Nucleus accumbens (tissue), 56 donors: ENCODE data around the gene LINGO4.
A peak's percentile ranks its signal among the peaks of the same experiment; 100 is the strongest.

Source experiments
- DNase-seq, 56 donors: peaks; one replicate each; lab custom pipeline; 2025; lab: John Stamatoyannopoulos, UW

Gene LINGO4, protein sequence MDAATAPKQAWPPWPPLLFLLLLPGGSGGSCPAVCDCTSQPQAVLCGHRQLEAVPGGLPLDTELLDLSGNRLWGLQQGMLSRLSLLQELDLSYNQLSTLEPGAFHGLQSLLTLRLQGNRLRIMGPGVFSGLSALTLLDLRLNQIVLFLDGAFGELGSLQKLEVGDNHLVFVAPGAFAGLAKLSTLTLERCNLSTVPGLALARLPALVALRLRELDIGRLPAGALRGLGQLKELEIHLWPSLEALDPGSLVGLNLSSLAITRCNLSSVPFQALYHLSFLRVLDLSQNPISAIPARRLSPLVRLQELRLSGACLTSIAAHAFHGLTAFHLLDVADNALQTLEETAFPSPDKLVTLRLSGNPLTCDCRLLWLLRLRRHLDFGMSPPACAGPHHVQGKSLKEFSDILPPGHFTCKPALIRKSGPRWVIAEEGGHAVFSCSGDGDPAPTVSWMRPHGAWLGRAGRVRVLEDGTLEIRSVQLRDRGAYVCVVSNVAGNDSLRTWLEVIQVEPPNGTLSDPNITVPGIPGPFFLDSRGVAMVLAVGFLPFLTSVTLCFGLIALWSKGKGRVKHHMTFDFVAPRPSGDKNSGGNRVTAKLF

DNA sequence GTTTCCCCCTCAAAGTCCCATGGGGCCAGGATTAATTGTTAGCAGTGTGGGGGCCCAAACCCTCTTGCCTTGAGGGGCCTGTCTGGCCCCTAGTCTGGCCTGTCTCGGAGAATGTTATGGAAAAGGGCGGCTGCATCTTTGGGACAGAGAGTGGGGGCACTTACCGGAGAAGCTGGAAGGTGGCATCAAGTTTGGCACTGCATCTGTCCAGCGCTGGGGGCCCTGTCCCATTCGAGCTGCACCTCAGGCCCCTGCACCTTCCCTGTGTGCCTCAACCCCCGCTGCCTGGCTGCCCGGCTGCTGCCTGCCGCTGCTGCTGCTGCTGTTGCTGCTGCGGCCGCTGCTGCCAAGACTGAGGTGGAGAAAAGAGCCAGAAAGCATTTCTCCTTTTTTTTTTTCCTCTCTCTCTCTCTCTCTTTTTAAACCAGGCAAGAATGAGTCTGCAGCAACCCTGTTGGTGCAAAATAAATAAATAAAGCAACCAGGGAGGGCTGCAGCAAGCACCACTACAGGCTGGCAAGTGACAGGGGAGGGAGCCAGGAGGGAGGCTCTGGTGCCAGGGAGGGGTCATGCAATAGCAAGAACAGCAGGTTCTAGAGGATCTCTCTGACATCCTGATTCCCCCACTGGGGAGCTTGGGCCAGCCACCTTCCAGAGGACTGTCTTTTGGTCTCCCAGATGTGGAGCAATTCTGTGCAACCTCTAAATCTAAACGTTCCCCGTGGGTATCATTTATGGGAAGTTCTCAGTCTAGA is at the start of gene LINGO4:
LINGO4 (minus strand) TSS at position 354 of the 755 bp plus-strand sequence. CDS start 2,715 bp downstream, outside the sequence.
- no peak for DNase-seq

DNA sequence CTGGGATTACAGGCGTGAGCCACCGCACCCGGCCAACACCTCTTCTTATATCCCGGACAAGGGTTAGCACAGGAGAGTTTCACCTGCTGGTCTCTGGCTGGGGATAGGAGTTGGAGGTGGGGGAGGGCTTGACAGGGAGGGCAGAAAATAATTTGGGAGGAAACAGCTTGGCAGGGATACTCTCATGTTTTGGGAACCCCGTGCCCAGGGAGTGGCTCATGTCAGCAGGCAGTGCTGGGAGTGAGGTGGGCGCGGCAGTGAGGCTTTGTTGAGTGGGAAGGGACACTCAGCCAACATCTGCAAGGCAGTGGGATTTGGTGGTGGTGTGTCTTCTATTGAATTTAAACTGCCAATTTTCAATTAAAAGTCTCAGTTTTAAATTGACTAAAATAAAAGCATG is 49.4 kb upstream of the LINGO4 start:
- DNase-seq, result no peak

DNA sequence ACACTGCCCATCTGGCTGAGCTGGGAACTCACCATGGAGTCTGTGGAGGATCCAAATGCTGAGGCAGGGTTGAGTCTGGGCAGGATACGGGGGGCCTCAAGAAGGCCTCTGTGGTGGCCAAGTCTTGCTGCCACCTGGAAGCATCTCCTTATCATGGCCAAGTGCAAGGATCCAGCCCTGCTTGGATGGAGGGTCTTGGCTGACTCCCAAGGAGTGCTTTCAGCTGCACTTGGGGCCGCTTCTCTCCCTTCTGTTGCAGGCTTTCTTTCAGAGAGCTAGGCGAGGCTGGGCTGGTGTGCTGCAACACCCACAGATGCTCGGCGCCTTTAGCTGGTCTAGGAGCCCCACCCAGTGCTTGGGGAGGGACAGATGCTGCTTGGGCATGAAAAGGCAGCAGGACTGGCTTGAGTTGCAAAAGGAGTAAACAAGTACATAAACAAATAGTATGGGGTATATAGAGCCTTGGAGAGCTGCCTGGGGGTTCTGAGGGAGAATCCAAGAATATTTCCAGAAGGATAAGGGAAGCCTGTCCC is 48.3 kb upstream of the LINGO4 start, which contains the start of gene THEM5:
THEM5 (minus strand) TSS at position 302 of the 533 bp plus-strand sequence; CDS start at position 155, 147 bp downstream.
- no peak for DNase-seq

DNA sequence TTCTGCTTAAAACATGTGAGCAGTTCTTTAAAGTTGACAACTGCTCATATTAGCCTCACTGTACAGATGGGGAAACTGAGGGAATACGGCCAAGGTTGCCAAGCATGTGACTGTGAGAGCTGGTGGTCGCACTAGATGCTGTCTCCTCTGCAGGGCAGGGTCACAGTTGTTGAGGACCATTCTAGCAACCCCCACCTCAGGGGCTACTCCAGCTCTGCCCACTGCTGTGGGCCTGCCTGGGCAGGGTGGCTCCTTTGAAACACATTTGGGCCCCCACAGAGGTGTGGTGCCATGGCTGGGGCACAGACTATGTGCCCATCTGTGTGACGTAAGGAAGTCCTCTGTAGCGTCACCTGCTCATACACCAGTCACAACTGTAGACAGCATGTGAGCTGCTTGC is 47.5 kb upstream of the LINGO4 start:
- DNase-seq, result no peak

DNA sequence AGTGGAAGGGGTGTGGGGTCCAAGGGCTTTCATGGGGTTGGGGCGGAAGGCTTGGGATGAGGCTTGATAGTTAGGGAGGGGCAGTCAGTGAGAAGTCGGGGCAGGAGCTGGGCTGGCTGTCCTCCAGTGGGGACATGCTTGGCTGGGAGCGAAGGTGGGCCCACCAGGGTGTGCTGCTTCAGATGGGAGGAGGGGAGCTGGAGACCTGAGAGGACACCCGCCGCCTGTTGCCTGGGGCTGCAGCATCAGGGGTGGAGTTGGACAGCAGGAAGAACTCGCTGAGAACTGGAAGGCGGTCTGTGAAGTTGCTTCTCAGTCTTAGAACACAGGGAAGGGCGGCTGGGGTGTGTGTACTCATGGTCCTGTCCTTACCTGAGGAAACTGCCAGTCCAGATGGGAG is 46.7 kb upstream of the LINGO4 start:
- no peak for DNase-seq

DNA sequence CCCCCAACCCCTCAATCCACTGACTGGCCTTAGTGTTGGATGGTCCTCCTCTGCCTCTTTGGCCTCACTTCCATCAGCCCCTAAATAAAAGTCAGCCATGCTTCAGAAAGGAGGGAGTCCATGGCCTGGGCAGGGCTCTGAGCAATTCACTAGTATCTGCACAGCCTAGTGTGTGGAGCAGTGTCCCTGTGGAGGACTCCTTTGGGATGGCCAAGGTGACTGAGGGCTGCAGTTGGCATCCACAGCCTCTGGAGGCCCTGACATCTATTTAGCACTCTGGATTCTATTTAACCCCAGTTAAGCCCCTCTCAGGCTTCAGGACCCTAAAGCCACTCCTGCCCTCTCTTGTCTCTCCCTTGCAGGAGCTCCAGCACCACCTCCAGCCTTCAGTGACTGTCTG is 44.7 kb upstream of the LINGO4 start:
- DNase-seq, result no peak

DNA sequence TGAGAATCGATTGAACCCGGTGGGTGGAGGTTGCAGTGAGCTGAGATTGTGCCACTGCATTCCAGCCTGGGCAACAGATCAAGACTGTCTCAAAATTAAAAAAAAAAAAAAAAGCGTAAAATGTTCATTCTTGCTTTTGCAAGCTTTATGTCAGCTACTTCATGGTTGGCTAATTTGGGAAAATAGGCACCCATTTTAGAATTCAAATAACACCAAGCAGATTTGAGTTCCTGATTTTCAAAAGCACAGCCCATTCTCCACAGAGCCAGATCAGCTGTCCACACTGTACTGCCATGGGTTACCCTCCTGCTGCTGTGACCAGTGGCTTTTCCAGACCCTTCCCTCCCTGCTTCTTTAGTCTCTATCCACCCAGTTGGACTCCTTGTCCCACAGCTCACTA is 43.9 kb upstream of the LINGO4 start:
- DNase-seq, result no peak

DNA sequence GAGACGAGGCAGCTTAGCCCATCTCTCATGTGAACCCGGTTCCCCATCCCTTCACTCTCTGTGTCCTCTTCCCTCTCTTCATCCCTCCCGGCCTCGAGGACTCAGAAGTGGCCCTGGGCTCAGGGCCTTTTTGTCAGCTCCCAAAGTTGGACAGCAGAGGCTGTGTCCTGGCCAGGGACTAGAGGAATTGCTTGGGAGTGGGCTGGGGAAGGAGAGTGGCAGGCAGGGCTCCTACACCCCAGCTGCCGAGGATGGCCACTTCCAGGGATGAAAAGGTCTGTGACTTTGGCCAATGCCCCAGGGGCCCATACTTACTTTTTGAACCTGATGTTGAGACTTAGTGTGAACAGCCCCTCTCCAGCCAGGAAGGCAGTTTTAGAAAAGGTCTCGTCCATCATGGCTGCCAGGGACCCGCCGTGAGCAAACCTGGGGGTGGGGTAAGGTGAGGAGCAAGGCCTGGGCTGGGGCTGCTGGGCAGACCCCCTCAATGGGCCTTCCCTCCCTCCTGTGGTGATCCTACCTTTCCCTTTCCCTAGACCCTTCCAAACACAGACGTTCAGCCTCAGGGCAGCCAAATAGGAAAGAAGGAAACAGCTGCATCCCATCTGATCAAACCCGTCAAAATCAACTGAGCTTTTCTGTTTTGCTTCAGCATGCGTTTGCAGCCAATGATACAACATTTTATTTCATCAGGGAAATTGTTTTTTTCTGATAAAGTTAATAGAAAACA is 42.8 kb upstream of the LINGO4 start:
- DNase-seq, result no peak

DNA sequence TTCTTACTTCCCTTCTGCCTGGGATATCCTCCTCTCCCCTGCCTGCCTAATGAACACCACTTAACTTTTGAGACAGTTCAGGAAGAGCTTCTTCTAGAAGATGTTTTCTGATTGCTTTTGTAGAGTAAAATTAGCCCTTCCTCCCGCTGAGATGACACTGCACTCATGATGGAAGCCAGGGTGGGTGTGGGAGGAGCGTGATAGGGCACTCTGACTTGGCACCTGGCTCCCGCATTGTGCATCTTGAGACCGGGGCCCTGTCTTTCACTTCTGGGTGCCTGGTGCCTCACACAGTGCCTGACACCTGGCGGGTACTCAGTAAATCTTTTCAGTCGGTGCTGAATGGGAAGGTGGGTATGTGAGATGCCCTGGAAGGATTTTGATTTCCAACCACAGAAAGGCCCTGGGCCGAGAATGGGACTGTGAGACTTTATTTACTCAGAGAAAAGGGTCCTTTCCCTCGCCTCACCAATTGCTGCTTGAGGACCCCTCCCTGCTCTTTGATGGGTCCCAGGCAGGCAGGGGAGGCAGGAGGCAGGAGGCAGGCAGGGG is 41.5 kb upstream of the LINGO4 start:
- DNase-seq, result no peak

DNA sequence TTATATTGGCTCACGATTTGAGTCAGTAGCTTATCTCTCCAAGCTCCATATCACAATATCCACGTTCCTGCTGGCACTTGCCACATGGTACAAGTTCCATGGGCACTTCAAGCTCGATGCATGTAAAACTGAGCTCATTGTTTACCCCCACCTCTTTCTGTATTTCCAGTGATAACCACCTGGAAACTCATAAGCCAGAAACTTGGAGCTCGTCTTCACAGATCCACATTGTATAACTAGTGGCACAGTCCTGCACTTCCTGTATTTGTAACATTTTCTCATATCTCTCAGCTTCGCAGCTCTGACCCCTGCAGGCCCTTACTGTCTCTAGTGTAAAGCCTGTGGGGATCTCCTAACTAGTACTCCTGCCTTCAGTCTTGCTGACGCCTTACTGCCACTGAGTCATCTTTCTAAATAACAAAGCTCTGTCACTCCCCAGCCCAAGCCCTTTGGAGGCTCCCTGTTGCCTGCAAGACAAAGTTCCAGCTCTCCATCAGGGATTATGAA is 40.9 kb upstream of the LINGO4 start:
- no peak for DNase-seq

DNA sequence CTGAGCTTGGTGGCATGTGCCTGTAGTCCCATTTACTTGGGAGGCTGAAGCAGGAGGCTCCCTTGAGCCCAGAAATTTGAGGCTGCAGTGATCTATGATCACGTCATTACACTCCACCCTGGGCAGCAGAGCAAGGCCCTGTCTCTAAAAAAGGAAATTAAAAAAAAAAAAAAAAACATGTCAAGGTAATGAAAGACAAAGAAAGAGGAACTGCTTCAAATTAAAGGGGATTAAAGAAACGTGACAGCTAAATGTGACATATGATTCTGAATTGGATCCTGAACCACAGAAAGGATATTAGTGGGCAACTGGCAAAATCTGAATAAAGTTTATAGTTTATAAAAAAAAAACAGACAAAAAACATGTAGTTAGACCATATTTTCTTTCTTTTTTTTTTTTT is 38.2 kb upstream of the LINGO4 start:
- no peak for DNase-seq

DNA sequence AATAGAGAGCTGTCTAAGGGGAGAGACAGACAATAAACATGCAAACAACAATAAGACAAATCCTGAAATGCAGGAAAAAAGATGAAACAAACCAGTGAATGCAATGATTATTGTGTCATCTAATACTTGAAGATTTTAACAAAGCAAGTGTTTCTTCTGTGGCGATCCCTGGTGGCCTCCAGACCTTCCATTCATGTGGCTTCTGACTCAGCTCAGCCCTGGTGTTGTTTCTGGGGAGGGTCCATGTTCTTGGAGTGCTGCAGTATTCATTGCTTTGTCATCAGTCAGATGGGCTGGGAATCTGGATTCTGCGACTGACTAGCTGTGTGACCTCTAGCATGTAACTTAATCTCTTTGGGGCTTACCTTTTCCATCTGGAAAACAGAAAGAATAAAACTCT is 35.9 kb upstream of the LINGO4 start:
- peak in 8 of 56 donors; percentile 4 to 60 (median 11) for DNase-seq

DNA sequence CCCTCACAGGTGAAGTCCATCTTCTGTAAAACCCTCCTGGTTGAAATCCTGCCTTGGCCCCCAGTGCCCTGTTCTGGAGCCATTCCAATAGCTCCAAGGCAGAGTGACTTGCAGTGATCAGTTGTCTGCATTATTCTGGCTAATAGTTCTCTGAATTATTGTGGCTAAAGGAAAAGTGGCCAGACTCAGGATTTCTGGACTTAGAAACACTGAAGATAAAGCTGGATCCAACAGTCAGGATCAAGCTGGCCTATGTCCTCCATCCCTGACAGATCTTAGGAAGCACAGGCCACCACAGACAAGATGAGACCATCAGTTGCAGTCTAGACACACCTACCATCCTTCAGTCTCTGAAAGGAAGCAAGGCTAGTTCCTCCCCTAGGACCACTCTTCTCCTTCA is 35.2 kb upstream of the LINGO4 start:
- no peak for DNase-seq

DNA sequence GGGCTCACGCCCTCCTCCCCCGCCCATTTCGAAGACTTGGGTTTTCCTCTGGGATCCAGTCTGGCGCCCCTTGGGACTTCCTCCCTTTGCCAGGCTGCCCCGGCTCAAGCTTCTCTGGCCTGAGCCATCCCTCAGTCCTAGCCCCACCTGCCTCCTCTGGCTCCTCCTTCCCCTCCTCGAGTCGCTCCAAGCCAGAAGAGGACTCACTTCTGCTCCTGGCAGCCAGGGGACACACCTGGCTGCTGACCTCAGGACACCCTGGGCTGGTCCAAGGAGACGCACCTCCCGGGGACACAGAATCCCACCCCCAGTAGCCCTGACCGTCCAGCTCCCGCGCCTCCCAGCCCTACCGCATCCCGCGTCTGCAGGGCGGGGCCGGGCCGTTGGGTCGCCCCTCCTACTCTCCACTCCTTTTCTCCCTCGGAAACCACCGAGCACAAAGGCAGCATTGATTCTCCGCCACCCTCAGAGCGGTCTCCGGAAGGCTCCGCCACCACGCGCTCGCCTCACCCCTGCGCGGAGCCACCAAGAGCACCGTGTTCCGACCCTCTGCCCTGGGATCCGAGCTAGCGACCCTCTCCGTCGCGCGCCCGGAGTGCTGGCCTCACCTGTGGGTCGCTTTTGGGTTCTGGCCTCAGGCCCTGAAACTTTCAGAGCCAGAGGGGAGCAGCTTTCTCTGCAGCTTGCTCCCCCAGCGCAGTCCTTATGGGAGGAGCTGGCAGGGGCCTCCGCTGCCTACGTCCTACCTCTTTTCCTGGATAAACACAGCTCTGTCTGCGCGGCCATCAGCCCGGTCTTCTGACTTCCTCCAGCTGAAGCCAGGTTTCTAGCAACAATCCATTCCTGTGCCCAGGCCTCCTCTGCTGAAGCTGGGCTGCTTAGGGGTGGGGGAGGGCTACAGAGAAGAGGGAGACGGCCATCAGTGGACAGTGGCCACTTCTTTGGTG is 34.5 kb upstream of the LINGO4 start, which contains the start of gene C2CD4D:
C2CD4D (minus strand) TSS at position 364 of the 947 bp plus-strand sequence. CDS start 831 bp downstream, outside the sequence.
- peak in 53 of 56 donors; percentile 14 to 91 (median 79) for DNase-seq

DNA sequence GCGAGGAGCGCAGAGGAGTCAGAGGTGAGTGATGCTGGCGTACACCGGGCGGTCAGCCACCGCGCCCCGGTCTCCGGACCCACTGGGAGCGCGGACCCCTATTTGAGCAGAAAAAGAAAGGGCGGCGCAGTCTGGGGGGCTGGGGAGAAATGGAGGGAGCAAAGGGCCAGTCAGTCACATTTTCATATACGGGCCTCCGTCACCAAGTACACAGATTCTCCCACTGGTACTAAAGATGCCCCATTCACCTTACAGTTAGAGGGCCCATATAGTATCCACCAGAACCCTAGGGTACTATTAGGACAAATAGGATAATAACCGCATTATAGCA is 33.8 kb upstream of the LINGO4 start:
- peak in 4 of 56 donors; percentile 8 to 40 (median 26) for DNase-seq

DNA sequence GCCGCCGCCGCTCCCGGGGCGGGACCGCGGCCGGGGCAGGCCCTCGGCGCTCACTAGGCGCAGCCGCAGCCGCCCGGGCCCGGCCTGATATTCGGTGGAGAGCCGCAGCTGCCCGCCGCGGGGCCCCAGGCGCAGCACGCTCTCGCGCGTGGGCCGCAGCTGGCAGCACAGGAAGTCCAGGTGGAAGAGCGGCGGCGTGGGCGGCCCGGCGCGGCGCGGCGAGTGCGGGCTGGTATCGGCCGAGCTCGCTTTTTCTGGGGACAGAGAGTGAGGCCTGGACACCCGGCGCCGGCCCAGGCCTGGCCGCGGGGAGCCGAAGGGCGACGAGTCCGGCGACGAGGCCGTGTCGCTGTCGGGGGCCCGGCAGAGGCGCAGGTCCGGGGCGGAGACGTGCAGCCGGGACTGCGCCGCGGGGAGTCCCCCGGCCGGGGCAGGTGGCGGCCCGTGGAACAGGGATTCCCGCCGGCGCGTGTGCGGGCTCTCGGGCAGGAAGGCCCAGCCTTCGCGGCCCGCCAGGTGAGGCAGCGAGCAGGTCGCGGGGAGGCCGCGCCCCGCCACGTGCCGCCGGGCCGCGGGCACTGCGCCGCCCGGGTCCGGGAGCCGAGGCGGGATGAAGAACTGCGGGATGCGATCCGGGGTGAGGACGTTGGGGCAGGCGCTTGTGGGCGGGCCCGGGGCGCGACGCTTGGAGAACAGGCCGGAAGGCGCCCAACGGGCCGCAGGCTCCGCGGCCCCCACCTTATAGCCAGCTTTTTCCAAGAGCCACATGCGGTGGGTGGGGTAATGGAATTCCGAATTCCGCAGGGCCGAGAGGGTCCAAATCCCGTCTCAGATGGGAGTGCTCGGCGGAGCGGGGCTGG is 33.2 kb upstream of the LINGO4 start:
- DNase-seq, result peak in 1 of 56 donors; percentile 46

DNA sequence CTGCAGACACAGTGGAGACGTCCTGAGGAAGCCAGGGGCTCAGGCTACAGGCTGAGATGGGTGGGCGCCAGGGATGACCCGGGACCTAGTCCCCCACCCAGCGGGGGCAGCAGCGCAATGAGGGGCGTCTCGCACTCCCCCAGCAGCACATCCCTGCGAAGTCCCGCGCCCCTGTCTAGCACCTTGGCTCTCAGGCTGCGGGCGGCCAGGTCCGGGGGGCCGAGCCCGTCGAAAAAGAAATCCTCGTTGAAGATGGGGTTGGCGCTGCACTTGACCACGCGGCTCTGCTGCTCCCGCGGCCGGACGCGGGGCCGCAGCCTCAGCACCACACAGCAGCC is 32.6 kb upstream of the LINGO4 start:
- DNase-seq, result no peak

DNA sequence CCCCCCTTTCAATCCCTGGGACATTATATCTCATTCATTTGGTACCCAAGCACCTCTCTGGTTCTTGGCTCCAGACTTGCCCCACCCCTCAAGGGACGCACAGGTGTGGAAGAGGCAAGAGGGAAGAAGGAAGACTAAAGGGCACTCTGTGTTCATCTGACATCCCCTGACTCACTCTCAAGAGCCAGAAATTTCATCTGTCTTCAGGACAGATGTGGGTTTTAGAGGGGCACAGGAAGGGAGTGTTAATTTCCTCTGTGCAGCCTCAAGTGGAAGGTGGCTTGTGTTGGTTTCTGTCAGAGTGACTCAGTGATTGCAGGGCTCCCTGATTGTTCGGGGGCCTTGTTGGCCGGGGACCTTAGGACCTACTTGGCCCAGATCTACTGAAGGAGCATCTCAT is 32.0 kb upstream of the LINGO4 start:
- no peak for DNase-seq
